Esophagus mucosa (tissue), 1 donor: ENCODE measurements around the gene MYO1D. TPM values are rescaled to one million over a fixed set of nuclear protein-coding genes. Genes with fewer than 3 reads are reported as not detected.
A peak's percentile ranks its signal among the peaks of the same experiment; 100 is the strongest.

ENCODE experiments used
- ATAC-seq: fragments of 200-7000 bp; cut with Tn5 transposase; one replicate; pipeline ENCODE4 v1.9.1; 2020
- total RNA-seq: library from RNA; stranded (reverse); gene quantifications from one replicate; pipeline ENCODE4 v1.2.4, GENCODE V29; 2023
- donor health status: DM: yes; HTN: yes; CAD: no.

The MYO1D gene
- total RNA-seq, 1 donor from 2014 or later = 55.0 TPM

DNA sequence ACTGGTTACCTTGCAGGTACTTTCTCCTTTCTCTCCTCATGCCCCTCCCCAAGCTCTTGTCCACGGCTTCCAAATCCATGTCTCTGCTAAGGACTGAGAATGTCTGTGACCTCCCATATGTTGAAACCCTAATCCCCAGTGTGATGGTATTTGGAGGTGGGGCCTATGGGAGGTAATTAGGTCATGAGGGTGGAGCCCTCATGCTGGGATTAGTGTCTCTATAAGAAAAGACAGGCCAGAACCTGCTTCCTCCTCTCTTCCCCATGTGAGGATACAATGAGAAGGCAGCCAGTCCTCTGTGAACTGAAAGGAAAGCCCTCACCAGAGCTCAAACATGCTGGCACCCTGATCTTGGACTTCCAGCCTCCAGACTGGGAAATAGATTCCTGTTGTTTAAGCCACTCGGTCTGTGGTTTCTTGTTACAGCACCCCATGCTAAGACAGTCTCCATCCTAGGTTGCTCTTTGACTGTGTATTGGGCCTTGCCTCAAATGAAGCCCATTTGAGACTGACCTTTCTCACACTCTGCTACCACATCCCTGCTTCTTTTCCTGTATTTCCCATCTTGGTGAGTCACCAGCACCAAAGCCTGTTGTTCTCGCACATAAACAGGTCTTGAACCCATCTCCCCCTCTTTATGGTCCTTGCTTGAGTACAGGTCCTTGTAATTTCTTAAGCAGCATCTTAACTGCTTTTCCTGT is 255.2 kb downstream of the MYO1D start:
- ATAC-seq = peak; percentile 98

DNA sequence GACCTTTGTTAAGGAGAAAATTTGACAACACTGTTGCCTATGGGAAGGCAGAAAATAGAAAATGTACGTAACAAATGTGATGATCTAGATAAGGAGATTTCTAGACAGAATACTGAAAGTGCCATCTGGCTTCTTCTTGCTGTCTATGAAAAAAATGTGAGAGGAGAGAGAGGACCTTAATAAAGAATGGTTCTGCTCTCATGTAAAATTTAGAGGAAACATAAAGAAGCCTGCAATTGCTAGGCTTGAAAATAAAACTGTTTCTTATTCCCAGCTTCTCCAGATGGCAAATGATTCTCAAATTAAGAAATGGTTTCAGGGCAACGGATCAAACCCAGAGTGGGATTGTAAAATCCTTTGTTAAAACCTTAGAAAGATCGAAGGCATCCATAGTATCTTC is 261.6 kb downstream of the MYO1D start:
- no peak for ATAC-seq

DNA sequence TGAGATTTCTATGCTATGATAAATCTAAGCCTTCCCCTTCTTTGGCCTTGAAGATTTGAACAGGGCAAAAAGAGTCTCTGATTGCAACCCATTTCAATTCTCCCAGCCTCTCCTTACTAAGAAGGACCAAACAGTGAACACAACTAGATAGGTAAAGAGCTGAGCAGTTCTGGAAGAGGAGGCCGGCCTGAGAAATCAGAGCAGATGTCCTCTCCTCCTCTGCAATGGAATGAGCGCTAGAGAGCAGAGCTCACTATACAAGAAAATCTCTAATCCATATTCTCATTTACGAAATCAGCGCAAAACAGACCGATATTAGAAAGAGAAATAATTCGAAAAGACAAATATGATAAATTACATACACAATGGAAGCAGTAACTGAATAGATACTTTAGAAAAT is 266.0 kb downstream of the MYO1D start:
- ATAC-seq = no peak

DNA sequence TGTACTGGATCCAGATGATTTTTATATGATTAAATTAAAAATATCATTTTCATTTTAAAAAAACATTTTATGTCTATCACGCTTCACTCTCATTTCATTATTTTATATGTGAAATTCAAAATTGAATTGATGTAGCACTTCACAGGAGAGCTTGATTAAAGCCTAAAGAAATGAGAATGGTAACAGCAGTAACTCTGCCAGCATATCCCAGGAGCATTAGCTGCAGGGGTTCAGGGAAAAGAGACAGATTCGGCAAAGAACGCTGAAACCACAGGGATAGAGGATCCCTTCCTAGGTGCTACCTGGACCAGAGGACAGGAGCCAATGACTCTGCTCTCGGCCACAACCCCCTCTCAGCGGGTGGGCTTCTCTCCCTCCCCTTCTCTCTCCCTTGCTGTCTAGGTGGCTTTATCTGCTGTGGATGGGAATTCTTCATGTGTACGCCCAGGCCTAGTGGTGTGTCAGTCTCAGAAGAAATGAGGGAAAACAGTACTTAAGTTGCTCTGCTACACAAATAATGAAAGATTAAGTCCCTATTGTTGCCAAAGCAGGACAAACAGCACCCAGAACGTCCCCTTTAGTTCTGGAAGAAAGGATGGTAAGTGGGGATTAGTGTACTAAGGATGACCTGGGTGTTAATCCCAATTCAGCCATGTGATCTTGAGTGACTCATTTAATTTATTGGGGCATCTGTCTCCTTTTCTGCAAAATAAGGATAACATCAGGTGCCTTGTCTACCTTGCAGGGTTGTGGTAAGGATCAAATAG is 266.9 kb downstream of the MYO1D start:
- peak; percentile 67 for ATAC-seq

DNA sequence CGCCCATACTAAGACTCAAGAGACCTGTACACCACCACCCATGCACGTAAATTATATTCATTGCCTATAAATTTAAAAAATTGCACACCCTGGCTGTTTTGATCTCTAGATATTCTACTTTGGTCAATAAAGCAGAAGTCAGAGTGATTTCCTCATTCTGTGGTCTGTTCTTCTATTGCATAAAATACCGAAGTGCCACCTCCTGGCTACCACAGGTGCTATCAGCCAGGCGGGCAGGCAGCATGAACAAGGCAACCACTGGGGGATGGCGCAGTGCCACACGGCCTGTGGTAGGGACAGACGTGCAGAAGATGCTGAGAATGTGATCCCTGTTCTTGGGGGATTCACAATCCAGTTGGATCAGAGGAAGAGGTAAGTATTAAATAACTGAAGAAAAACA is 267.8 kb downstream of the MYO1D start:
- peak; percentile 94 for ATAC-seq

DNA sequence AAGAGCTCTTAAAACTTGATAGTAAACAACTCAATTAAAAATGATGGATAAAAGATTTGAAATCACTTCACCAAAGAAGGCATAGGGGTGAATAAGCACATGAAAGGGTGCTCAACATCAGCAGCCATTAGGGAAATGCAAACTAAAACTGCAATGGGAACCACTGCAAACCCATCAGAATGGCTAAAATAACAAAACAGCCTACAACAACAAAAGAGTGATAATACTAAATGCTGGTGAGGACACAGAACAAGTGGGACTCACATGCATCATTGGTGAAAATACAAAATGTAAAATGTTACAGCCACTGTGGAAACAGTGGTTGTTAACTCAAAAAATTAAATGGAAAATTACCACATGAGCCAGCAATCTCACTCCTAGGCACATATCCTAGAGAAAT is 268.7 kb downstream of the MYO1D start:
- ATAC-seq = no peak

DNA sequence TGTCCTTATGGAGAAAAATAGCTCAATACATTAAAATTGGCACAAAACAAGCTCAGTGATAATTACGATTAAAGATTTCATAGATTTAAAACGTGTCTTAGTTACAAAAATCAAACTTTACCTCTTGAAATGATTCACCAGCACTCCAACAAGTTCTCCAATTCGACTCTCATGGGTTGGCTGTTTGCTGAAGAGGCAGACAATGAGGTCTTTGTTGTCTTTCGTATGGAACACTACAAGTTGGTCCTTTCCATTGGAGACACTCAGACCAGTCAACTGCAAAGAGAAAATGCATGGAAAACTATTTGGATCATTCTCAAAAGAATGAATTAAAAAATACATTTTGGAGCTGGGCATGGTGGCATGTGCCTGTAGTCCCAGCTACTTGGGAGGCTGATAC is 272.0 kb downstream of the MYO1D start:
- ATAC-seq = no peak

DNA sequence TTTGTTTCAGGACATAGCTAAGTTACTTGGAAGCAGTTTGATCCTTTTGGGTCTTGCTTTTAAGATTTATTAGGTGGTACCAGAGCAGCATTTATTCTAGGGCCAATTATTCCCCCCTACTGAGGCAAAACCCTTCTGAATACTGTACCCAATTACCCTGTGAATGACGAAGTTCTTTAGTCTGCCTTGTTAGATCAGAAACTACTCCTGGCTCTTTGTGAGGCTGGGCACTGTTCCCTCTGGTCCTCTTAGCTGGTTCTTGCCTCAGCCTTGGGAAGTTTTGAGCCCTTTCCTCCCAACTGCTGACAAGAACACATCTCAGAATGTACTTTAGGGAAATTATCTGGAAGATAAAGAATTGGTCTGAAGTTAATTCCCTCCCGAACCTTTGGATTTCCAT is 274.5 kb downstream of the MYO1D start:
- ATAC-seq = no peak

DNA sequence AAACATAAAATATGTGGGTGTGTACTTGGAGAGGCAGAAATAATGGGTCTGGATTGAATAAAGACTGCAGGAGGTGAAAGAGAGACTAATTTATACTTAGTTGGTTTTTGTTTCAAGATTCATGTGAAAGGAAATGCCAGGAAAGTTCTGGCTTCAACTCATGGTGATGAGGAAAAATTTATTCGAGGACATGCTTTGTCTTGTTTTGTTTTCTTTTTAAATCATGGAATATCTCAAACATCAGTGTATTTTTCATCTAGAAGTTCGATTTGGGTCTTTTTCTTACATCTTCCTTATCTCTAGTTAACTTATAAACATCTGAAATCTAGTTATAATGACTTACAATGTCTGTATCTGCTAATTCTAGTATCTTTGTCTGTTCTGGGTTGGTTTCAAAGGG is 275.1 kb downstream of the MYO1D start:
- ATAC-seq = no peak

DNA sequence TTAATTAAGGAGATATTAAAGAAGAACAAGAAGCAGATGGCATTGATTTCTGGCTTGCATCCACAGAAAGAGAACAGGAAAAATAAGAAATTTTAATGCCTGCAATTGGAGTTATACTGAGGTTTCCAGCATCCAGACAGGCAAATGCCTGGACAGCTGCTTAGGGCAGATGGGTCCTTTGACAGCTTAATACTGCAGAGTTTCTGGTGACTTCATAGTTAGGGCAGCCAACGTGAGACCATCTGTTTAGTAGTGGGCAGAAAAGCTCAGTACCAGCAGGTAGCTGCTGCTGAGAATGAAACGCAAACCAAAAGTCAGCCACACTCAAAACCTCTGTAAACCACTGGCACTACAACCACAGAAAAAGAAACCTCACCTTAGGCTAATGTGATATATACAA is 280.3 kb downstream of the MYO1D start:
- no peak for ATAC-seq

DNA sequence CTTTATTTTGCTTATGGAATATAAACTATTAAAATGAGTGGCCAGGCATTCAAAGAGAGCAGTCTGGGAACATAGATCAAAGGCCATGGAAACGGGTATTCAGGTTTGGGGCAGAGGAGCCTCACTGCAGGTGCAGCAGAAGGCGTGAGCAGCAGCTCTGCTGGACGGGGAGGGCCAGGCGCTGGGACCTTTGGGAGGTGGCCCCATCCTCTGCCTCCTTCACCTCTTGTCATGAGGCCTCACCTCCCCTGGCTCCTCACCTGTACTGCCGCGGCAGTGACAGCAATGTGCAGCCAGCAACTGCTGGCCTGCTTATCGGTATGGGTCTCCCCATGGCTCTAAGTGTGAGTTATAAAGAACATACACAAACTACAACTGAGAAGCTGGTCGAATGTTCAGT is 280.7 kb downstream of the MYO1D start:
- no peak for ATAC-seq

DNA sequence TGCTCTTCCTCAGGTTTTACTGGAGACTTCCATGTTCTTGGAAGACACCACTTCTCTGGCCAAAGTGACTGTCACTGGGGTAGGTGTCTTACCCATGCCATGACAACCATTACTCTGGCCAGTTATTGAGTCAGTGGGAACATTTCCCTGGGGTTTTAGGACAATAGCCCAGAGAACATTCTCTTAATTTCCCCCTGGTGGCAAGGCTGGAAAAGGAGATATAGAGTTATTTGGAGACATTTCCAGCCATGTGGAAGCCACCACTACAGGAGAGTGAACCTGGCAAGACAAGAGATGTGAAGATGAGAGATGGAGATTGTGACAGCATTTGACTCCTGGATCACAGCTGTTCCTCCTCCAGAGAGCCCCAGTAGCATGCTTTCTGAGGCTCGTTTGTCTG is 283.9 kb downstream of the MYO1D start:
- no peak for ATAC-seq

DNA sequence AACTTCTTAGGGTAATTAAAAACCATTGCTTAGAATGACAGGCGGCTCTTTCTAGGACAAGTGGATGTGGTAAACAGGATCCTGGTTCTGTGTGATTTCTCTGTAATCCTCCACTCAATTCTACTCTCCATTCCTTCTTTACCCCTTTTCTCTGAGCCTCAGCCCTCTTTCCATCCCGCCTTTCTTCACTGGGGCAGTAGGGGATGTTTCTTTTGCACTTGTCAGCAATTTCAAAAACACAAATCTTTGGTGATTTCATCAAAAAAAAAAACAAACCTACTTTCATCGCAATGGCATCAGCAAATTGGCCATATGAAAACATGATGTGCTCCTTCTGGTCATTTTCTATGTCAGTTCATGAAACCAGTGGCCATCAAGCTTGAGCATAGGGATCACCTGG is 285.5 kb downstream of the MYO1D start:
- ATAC-seq = no peak

DNA sequence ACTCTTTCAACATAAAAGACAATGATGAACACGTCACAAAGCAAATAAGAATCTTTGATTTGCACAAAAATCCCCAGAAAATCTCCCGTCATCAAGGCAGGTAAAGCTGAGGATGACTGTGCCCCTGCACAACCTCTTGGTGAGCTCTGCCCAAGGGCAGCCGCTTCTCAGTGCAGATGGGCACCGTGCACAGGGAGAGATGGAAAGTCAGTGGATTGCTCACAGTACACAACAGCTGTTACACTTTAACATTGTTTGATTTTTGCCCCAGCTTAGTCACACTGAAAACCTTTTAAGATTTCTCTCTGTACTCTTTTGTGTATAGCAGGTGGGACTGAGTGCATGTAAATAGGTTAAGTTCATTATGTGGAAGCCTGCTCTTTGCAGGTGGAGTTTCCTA is 285.9 kb downstream of the MYO1D start:
- no peak for ATAC-seq

DNA sequence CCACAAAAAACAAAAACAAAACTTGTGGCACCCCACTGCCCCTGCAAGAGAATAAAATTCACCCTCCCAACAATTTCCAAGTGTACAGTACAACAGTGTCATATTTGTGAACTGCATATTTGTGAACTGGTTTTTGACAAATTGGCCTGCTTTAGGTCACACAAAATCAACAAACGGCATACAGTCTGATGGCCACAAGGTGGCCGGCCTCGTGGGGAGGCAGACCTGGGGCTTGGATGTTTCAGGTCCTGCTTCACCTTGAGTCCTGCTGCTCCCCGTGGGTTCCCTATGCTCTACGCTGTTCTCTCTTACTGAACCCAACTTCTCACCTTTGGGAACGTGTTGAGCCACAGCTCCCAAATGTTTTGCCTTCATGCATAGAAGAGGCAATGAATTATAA is 287.9 kb downstream of the MYO1D start:
- ATAC-seq = no peak

DNA sequence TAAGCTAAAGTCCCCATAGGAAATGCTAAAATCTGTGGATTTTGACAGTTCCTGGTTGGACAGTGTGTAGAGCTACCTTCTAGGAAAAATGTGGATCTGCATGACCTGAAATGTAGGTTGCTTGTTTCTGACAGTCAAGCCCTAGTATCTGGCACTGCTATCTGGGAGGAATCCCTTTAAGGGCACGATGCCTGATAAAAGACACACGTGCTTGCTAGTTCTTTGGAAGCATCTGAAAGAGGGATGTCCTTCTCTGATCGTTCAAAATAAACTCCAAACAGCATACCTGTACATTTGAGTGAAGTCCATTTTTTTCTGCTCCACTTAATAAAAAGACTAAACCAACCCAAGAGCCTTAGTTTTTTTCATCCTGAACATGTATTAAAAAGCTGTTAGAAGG is 288.8 kb downstream of the MYO1D start:
- ATAC-seq = no peak

DNA sequence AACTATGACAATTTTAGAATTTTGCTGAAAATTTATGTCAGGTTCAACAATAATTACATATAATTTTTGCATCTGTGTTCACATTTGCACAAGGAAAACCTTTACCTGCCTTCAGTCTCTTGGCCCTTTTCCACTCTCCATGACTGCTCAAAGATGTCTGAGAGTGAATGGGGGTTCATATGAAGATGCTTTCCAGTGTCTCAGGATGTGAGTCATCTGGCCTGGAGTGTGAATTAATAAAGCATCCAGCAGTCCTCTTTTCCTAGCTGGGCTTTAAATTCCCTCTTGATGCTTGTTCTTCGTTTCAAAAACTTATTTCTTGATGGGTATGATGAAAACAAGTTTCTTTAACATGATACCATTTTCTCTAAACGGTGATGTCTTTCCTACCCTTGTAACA is 290.3 kb downstream of the MYO1D start:
- no peak for ATAC-seq

DNA sequence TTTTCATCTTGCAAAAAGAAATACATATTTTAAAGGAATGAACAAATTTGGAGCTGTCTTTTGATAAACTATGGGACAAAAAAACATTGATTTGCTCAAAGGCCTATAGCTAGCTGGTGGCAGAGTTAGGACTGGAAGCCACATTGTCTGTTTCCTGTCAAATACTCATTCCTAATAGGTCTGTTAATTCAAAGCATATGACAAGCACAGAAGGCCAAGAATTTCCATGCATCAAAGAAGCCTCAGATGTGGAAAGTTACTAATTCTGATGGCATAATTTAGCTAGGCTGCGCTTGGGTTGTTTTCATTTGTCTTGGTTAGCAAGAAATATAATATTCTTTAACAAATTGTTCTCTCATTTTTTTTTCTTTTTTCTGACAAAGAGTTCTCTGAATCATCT is 292.1 kb downstream of the MYO1D start:
- ATAC-seq = no peak

DNA sequence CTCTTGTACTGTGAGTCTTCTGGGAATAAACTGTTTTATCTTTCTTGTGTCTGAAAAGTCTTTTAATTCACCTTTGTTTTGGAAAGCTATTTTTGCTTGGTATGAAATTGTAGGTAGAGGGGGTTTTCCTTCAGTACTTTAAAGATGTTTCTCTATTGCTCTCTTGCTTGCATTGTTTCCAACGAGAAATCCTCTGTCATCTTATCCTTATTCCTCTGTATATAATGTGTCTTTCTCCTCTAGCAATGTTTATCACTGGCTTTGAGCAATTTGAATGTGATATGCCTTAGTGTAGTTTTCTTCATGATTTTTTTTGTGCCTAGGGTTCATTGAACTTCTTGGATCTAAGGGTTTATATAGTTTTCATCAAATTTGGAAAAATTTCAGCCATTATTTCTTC is 293.9 kb downstream of the MYO1D start:
- no peak for ATAC-seq

DNA sequence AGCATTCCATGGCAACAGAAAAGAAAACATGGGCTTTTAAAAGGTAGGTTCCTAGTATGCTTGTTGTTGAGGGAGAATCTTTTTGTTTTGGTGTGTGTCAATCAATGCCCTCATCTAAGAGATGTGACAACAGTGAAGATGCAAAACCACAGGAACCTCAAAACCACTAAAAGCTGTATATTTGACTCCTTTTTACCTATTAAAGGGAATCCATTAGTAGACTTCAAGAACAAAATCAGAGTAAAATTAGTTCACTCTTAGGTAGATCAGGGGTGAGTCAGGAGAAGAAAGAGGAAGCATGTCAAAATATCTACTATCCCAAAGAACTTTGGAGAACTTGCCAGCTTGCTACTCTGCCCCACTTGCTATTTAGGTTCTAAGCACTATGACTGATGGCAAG is 301.1 kb downstream of the MYO1D start:
- ATAC-seq = no peak

DNA sequence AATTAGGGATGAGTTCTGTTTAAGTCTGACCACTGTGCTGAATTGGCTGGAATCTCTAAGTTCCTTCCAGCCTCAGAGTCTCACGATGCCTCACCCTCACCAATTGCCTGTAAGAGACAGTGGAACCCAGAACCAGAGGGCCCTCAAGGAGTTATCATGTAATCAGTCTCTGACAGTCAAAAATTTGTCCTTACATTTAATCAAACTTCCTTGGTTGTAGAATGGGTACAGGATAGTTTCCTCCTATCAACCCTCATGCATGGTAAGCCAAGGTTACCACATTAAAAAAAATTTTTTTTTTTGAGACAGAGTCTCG is 306.9 kb downstream of the MYO1D start:
- ATAC-seq = no peak

DNA sequence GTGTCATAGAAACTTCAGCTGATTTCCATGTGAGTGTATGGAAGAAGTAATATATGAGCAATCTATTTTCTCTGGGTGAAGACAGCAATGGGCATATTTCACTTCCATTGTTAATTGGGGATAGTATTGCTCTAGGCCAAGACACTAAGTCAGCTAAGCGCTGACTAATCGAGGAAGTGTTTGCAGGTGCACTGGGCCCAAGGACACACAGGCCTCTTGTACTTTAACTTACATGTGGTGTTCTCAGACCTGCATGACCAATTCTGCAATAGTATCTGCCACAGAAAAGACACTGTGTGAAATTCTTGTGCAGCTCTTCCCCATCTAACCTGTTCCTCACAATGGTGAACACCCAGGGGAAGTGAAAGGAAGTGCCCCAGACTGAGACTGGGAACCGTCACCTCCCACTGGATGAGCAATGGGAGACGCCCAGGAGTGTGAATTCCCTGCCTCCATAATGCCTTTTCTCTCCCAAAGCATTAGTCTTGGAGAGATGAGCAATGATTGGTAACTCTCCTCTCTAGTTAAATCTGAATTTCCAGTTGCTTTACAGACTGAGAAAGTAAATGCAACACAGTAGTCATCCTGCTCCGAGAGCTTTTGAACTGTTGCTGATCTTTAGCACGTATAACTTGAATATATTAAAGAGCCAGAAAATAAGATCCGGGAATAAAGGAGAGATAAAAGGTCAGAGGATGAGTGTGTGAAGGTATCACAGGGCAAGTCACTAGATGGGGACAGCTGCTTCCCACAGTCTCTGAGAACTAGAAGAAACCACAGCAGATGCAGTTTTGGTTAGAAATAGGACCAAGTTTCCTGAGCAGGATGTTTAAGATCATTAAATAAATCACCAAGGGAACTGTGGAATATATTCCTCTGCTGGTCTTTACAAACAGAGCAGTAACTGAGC is 307.5 kb downstream of the MYO1D start:
- peak; percentile 86 for ATAC-seq

DNA sequence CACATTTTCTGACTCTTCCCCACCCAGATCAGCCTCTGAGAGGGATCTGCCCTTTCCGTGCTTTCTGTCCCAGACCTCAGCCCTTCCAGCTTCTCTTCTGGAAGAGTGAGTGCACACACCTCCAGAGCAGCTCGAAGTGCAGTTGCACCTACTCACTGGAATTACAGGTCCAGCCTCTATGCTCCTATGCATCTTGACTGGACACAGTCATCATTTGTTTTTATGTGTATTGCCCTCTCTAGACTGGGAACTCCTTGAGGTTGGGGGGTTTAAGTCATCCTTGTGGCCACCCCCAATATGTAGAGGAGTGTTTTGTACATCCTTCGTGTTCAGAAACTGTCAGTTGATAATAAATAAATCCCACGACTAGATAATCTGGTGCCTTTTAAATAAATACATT is 308.2 kb downstream of the MYO1D start:
- peak; percentile 54 for ATAC-seq

DNA sequence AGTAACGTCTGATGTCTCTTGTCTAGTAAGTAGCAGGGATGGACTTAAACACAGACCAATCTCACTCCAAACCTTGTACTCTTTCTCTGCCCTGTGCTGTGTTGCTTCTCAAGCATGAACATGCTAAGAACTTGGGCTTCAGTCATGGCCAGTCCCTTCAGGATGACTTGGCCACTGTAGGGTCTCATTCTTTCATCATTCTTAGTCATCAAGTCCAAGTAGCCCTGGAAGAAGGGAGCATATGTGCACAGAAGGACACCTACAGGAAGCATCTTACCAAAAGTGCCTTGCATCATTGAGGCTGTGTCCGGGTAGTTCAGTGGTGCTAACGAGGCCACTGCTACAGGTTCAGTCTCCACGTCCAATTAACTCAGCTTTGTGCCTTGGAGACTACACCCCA is 309.4 kb downstream of the MYO1D start:
- no peak for ATAC-seq
